GM19023 (cell line): ENCODE measurements around the gene LTBP1.

ENCODE experiments used
- ATAC-seq: cut with Tn5 transposase; IDR thresholded peaks from one replicate; pipeline ENCODE4 v1.9.1; 2021; ENCODE audit warnings: mild to moderate bottlenecking, moderate library complexity; ENCODE audit not compliant: unreplicated experiment

The LTBP1 gene

GRCh38 chr2:33287507-33288005, 340.8 kb downstream of the LTBP1 start:
- ATAC-seq = no peak

GRCh38 chr2:33288011-33288410, 341.3 kb downstream of the LTBP1 start:
- ATAC-seq = no peak

GRCh38 chr2:33289961-33290360, 343.2 kb downstream of the LTBP1 start:
- ATAC-seq = no peak

GRCh38 chr2:33291278-33292013, 344.7 kb downstream of the LTBP1 start:
- ATAC-seq = no peak

- no peak for ATAC-seq
Measured at GRCh38 chr2:33292063-33292462, 345.3 kb downstream of the LTBP1 start.

- ATAC-seq = no peak
Measured at GRCh38 chr2:33292981-33293595, 346.3 kb downstream of the LTBP1 start.

- no peak for ATAC-seq
Measured at GRCh38 chr2:33298233-33298632, 351.5 kb downstream of the LTBP1 start.

GRCh38 chr2:33301355-33301754, 354.6 kb downstream of the LTBP1 start:
- no peak for ATAC-seq

- no peak for ATAC-seq
Measured at GRCh38 chr2:33302348-33302747, 355.6 kb downstream of the LTBP1 start.

GRCh38 chr2:33304032-33304864, 357.5 kb downstream of the LTBP1 start:
- no peak for ATAC-seq

- no peak for ATAC-seq
Measured at GRCh38 chr2:33307659-33308270, 361.0 kb downstream of the LTBP1 start.

GRCh38 chr2:33312355-33312754, 365.6 kb downstream of the LTBP1 start:
- ATAC-seq = no peak

GRCh38 chr2:33313039-33313438, 366.3 kb downstream of the LTBP1 start:
- no peak for ATAC-seq

GRCh38 chr2:33314541-33314940, 367.8 kb downstream of the LTBP1 start:
- no peak for ATAC-seq

GRCh38 chr2:33316328-33316727, 369.6 kb downstream of the LTBP1 start:
- ATAC-seq = no peak

GRCh38 chr2:33317369-33318007, 370.7 kb downstream of the LTBP1 start:
- ATAC-seq = no peak

- ATAC-seq = no peak
Measured at GRCh38 chr2:33318456-33318855, 371.7 kb downstream of the LTBP1 start.

GRCh38 chr2:33320573-33320972, 373.8 kb downstream of the LTBP1 start:
- no peak for ATAC-seq

- ATAC-seq = no peak
Measured at GRCh38 chr2:33321236-33321771, 374.6 kb downstream of the LTBP1 start.

GRCh38 chr2:33321876-33322483, 375.2 kb downstream of the LTBP1 start:
- no peak for ATAC-seq
